ENCODE measurements around the gene PRR12. TPM values are rescaled to one million over a fixed set of nuclear protein-coding genes. Genes with fewer than 3 reads are reported as not detected.

PRR12 gene
- total and polyA plus RNA-seq, 2 donors (not counting 3 experiments of a cell fraction or from before 2014, with no cell fraction given) = 1.9 to 37.0 TPM

- H3K27me3 ChIP-seq (ENCODE audit: control insufficient read depth in 2 of 2, insufficient read depth in 2 of 2, low read length in 2 of 2) = no peaks in the 10 kb centered on the region
- FAIRE-seq (no peak), DNase-seq (ENCODE audit: low read depth, low spot score) (no peak)
- TF ChIP-seq MYC (IDR thresholded peaks at IDR 0.05; ENCODE audit: low read depth, low read length) (no peak), JUN (IDR thresholded peaks at IDR 0.05; ENCODE audit: borderline replicate concordance, insufficient read depth, insufficient read length, low read depth) (no peak), GATA2 (IDR thresholded peaks at IDR 0.05; ENCODE audit: insufficient read depth, insufficient read length, low read depth, low read length) (no peak)
- H3K4me2 ChIP-seq (ENCODE audit: insufficient read depth, low read length) = peak overlapping the region; percentile 62
- no peak overlapping the region for H3K27ac ChIP-seq (ENCODE audit: insufficient read depth, low read depth, low read length)
- no peaks in the 10 kb centered on the region for H3K9me1 ChIP-seq (replicated peaks; ENCODE audit: control insufficient read depth, extremely low read depth, insufficient read depth, low read length)
- H3K9ac ChIP-seq (replicated peaks; ENCODE audit: extremely low read depth, insufficient read depth, low read length) = peak overlapping the region; percentile 82
- intact Hi-C loops (cut with micrococcal nuclease) (no loop called here), dilution Hi-C loops (cut with MboI; ENCODE audit: extremely low pct_ligation_motif_present, low sequenced_read_pairs) (no loop called here)
- ChIA-PET POLR2A (interaction anchor here (1.6 to 2.1 kb wide), 4 partner anchors 8 to 84 kb away, joined by 3 to 9 read pairs (median 6); partner anchors contain the start of gene RPS11), CTCF (interaction anchor here (0.9 to 2.9 kb wide), 6 partner anchors 8 to 73 kb away, joined by 3 to 39 read pairs (median 4); no protein-coding TSS in a partner anchor)
- H3K9me3 ChIP-seq (replicated peaks; ENCODE audit: control insufficient read depth, insufficient read depth, low read length) = no peaks in the 10 kb centered on the region
- no peak overlapping the region for H2AFZ ChIP-seq (ENCODE audit: low read depth, low read length)
- peak overlapping the region in 1 of 3 experiments; percentile 84 for H3K4me3 ChIP-seq (replicated peaks in 1 of 3; ENCODE audit: insufficient read depth in 1 of 3, low read depth in 1 of 3, low read length in 3 of 3)
- H3K79me2 ChIP-seq (ENCODE audit: control insufficient read depth, insufficient read depth, low read length) = peaks cover 36% of the 10 kb centered on the region
- peaks cover 15% of the 10 kb centered on the region for H3K4me1 ChIP-seq (ENCODE audit: control insufficient read depth, extremely low read depth, insufficient read depth, low read length)
- H4K20me1 ChIP-seq (replicated peaks; ENCODE audit: control insufficient read depth, extremely low read depth, insufficient read depth, low read length) = no peaks in the 10 kb centered on the region
- BruUV-seq (replicated peaks) = no TSS peak
- H3K36me3 ChIP-seq (ENCODE audit: control insufficient read depth in 2 of 2, extremely low read depth in 1 of 2, insufficient read depth in 2 of 2, low read length in 2 of 2) = peaks cover 4 to 6% of the 10 kb centered on the region in 2 experiments
Observed at GRCh38 chr19:49579193-49579592, 11.8 kb upstream of the PRR12 start.

GRCh38 chr19:49579947-49580263, 11.1 kb upstream of the PRR12 start:
- H3K9me1 ChIP-seq (replicated peaks; ENCODE audit: control insufficient read depth, extremely low read depth, insufficient read depth, low read length) = no peaks in the 10 kb centered on the region
- H3K36me3 ChIP-seq (ENCODE audit: control insufficient read depth in 2 of 2, extremely low read depth in 1 of 2, insufficient read depth in 2 of 2, low read length in 2 of 2) = peaks cover 2% of the 10 kb centered on the region in 2 experiments
- DNase-seq (ENCODE audit: low read depth, low spot score) (no peak), FAIRE-seq (no peak)
- H3K27ac ChIP-seq (ENCODE audit: insufficient read depth, low read depth, low read length) = peak overlapping the region; percentile 21
- no peaks in the 10 kb centered on the region for H4K20me1 ChIP-seq (replicated peaks; ENCODE audit: control insufficient read depth, extremely low read depth, insufficient read depth, low read length)
- peaks cover 15% of the 10 kb centered on the region for H3K4me1 ChIP-seq (ENCODE audit: control insufficient read depth, extremely low read depth, insufficient read depth, low read length)
- ChIA-PET CTCF (interaction anchor here (0.9 to 2.9 kb wide), 10 partner anchors 9 to 111 kb away, joined by 3 to 39 read pairs (median 3); partner anchors contain the start of gene CPT1C), POLR2A (interaction anchor here (1.5 to 2.1 kb wide), 5 partner anchors 9 to 84 kb away, joined by 3 to 11 read pairs (median 7); partner anchors contain the start of genes RPS11 and RRAS)
- peak overlapping the region; percentile 82 for H3K9ac ChIP-seq (replicated peaks; ENCODE audit: extremely low read depth, insufficient read depth, low read length)
- H2AFZ ChIP-seq (ENCODE audit: low read depth, low read length) = peak overlapping the region; percentile 0
- dilution Hi-C loops (cut with MboI; ENCODE audit: extremely low pct_ligation_motif_present, low sequenced_read_pairs) (no loop called here), intact Hi-C loops (cut with micrococcal nuclease) (loop anchor here (1.0 kb wide), 2 partner anchors 10 to 60 kb away; partner anchors contain the start of gene RRAS)
- no peaks in the 10 kb centered on the region for H3K27me3 ChIP-seq (ENCODE audit: control insufficient read depth in 2 of 2, insufficient read depth in 2 of 2, low read length in 2 of 2)
- no peaks in the 10 kb centered on the region for H3K9me3 ChIP-seq (replicated peaks; ENCODE audit: control insufficient read depth, insufficient read depth, low read length)
- TSS peak; percentile 62 for BruUV-seq (replicated peaks)
- peak overlapping the region; percentile 44 to 84 (median 61) for H3K4me3 ChIP-seq (replicated peaks in 1 of 3; ENCODE audit: insufficient read depth in 1 of 3, low read depth in 1 of 3, low read length in 3 of 3)
- H3K79me2 ChIP-seq (ENCODE audit: control insufficient read depth, insufficient read depth, low read length) = peaks cover 32% of the 10 kb centered on the region
- no peak for TF ChIP-seq MYC (IDR thresholded peaks at IDR 0.05; ENCODE audit: low read depth, low read length)
- no peak for TF ChIP-seq MAX (IDR thresholded peaks at IDR 0.05; ENCODE audit: insufficient read depth, insufficient read length)
- TF ChIP-seq GATA2 (IDR thresholded peaks at IDR 0.05; ENCODE audit: insufficient read depth, insufficient read length, low read depth, low read length) = no peak
- no peak for TF ChIP-seq FOS (IDR thresholded peaks at IDR 0.05; ENCODE audit: borderline replicate concordance, insufficient read depth, low read length)
- no peak for TF ChIP-seq JUN (IDR thresholded peaks at IDR 0.05; ENCODE audit: borderline replicate concordance, insufficient read depth, insufficient read length, low read depth)
- TF ChIP-seq POLR2A (IDR thresholded peaks at IDR 0.05; ENCODE audit: low read depth, low read length) = no peak
- no peak for TF ChIP-seq CTCF (IDR thresholded peaks at IDR 0.05; ENCODE audit: extremely low read depth in 1 of 2, insufficient read depth in 1 of 2, low read depth in 1 of 2, low read length in 2 of 2)
- no peak for TF ChIP-seq EZH2 (IDR thresholded peaks at IDR 0.05; ENCODE audit: borderline replicate concordance, low read depth, low read length, severe bottlenecking)
- no peak for TF ChIP-seq POLR2AphosphoS5 (IDR thresholded peaks at IDR 0.05; ENCODE audit: insufficient read depth, low read depth, low read length)
- peak overlapping the region; percentile 62 for H3K4me2 ChIP-seq (ENCODE audit: insufficient read depth, low read length)
